GM21786 (cell line): ENCODE results near the gene ZCCHC24.
"Not testable (repeated sequence)": the region's sequence is repeated elsewhere in the genome, so short reads cannot be mapped to it uniquely, and the experiment has no call there.

Experiments used
- ATAC-seq: cut with Tn5 transposase; IDR thresholded peaks from one replicate; pipeline ENCODE4 v1.9.1; 2021; ENCODE audit not compliant: unreplicated experiment

ZCCHC24 gene

GRCh38 chr10:79349072-79349491 lies 96.3 kb downstream of the ZCCHC24 start:
- no peak for ATAC-seq

GRCh38 chr10:79348640-79348988 lies 96.8 kb downstream of the ZCCHC24 start:
- ATAC-seq = no peak

- ATAC-seq = peak; percentile 69
Measured at GRCh38 chr10:79347894-79348639, 97.4 kb downstream of the ZCCHC24 start.

GRCh38 chr10:79347226-79347893 lies 98.1 kb downstream of the ZCCHC24 start, which contains the start of gene PPIF:
PPIF (plus strand) TSS chr10:79347469; CDS start chr10:79347549, 80 bp downstream.
- ATAC-seq = peak; percentile 75

- no peak for ATAC-seq
Measured at GRCh38 chr10:79346388-79347225, 98.8 kb downstream of the ZCCHC24 start.

- no peak for ATAC-seq
Measured at GRCh38 chr10:79346012-79346340, 99.4 kb downstream of the ZCCHC24 start.

- ATAC-seq = no peak
Measured at GRCh38 chr10:79345241-79346011, 100.0 kb downstream of the ZCCHC24 start.

- ATAC-seq = no peak
Measured at GRCh38 chr10:79344502-79345195, 100.8 kb downstream of the ZCCHC24 start.

GRCh38 chr10:79342811-79343561 lies 102.4 kb downstream of the ZCCHC24 start:
- ATAC-seq = no peak

GRCh38 chr10:79342295-79342761 lies 103.1 kb downstream of the ZCCHC24 start:
- ATAC-seq = no peak

GRCh38 chr10:79340646-79341244 lies 104.7 kb downstream of the ZCCHC24 start:
- ATAC-seq = no peak

- no peak for ATAC-seq
Measured at GRCh38 chr10:79339266-79339665, 106.2 kb downstream of the ZCCHC24 start.

- not testable (repeated sequence) for ATAC-seq
Measured at GRCh38 chr10:79337783-79338469, 107.5 kb downstream of the ZCCHC24 start.

- ATAC-seq = no peak
Measured at GRCh38 chr10:79336739-79337138, 108.7 kb downstream of the ZCCHC24 start.

GRCh38 chr10:79336276-79336675 lies 109.1 kb downstream of the ZCCHC24 start:
- no peak for ATAC-seq

GRCh38 chr10:79335470-79336235 lies 109.8 kb downstream of the ZCCHC24 start:
- no peak for ATAC-seq

- ATAC-seq = no peak
Measured at GRCh38 chr10:79335094-79335469, 110.3 kb downstream of the ZCCHC24 start.

GRCh38 chr10:79334573-79334972 lies 110.9 kb downstream of the ZCCHC24 start:
- ATAC-seq = no peak
